ENCODE measurements around the gene GGT1. TPM values are rescaled to one million over a fixed set of nuclear protein-coding genes. Genes with fewer than 3 reads are reported as not detected.
"Not testable (repeated sequence)": the region's sequence is repeated elsewhere in the genome, so short reads cannot be mapped to it uniquely, and the experiment has no call there.

The GGT1 gene
- polyA plus RNA-seq, 1 donor (not counting 4 experiments of a cell fraction or from before 2014, with no cell fraction given): 5.8 TPM

DNA sequence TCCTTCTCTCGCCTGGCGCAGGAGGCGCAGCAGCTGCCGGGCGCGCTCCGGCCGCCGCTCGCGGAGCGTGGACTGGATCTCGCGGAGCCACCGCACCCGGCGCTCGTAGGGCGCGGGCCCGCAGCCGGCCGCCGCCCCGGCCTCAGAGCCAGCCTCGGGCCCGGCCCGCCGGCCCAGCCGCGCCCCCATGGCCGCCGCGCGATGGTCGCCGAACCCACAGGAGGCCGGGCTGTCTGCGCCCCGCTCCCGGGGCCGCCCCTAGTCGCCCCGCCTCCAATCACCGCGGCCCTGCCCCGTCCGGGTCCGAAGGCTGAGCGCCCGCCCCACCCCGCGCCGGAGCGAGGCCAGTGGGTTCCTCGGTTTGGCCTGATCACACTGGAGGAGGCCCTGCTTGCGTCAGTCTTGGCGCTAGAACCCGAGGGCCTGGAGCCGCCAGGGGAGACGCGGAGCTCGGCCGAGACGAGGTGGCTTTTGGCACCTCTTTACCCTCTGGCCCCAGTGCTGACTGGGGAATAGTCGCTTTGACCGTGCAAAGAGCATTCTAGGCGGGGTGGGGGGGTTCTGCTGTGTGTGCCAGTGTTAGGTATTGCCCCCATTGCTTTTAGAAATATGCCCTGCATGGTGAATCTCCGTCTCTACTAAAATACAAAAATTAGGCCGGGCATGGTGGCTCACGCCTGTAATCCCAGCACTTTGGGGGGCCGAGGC, 10.0 kb upstream of the GGT1 start, which contains the start of gene LRRC75B:
Gene LRRC75B (minus strand): TSS at position 223 of the 708 bp plus-strand sequence. CDS start 34 bp downstream, at position 189.
- TF ChIP-seq, protein P1, sequence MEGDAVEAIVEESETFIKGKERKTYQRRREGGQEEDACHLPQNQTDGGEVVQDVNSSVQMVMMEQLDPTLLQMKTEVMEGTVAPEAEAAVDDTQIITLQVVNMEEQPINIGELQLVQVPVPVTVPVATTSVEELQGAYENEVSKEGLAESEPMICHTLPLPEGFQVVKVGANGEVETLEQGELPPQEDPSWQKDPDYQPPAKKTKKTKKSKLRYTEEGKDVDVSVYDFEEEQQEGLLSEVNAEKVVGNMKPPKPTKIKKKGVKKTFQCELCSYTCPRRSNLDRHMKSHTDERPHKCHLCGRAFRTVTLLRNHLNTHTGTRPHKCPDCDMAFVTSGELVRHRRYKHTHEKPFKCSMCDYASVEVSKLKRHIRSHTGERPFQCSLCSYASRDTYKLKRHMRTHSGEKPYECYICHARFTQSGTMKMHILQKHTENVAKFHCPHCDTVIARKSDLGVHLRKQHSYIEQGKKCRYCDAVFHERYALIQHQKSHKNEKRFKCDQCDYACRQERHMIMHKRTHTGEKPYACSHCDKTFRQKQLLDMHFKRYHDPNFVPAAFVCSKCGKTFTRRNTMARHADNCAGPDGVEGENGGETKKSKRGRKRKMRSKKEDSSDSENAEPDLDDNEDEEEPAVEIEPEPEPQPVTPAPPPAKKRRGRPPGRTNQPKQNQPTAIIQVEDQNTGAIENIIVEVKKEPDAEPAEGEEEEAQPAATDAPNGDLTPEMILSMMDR (optimal IDR thresholded peaks at IDR 0.05 in 1 of 3, IDR thresholded peaks at IDR 0.05 in 1 of 3, conservative IDR thresholded peaks at IDR 0.05 in 1 of 3; ENCODE audit: extremely low read depth in 1 of 3, insufficient read depth in 2 of 3, low read length in 3 of 3): no peak
- no peak for TF ChIP-seq EZH2 (IDR thresholded peaks at IDR 0.05; ENCODE audit: low read length)
- dilution Hi-C loops (cut with MboI; ENCODE audit: extremely low pct_ligation_motif_present, low sequenced_read_pairs): no loop called here
- peaks cover 10% of the 10 kb centered on the region for H3K4me1 ChIP-seq (ENCODE audit: control insufficient read depth, extremely low read depth, insufficient read depth, low read length)
- no peak for DNase-seq (ENCODE audit: low read depth, low spot score)
- H3K27ac ChIP-seq (ENCODE audit: control insufficient read depth, insufficient read depth, low read length): peak within 1 kb of the TSS; percentile 58
- no peaks in the 10 kb centered on the region for H3K9me1 ChIP-seq (ENCODE audit: control insufficient read depth, extremely low read depth, insufficient read depth, low read length)
- H4K20me1 ChIP-seq (ENCODE audit: control insufficient read depth, extremely low read depth, insufficient read depth, low read length): no peaks in the 10 kb centered on the region
- H3K4me3 ChIP-seq (ENCODE audit: control insufficient read depth in 2 of 3, extremely low read depth in 1 of 3, insufficient read depth in 2 of 3, low read depth in 1 of 3, low read length in 3 of 3): peak within 1 kb of the TSS; percentile 63 to 78 (median 70)
- peak within 1 kb of the TSS; percentile 81 for H2AFZ ChIP-seq (ENCODE audit: control insufficient read depth, low read length)
- no peaks in the 10 kb centered on the region for H3K9me3 ChIP-seq (ENCODE audit: control insufficient read depth, low read depth, low read length)
- no peaks in the 10 kb centered on the region for H3K27me3 ChIP-seq (ENCODE audit: control insufficient read depth, extremely low read depth, insufficient read depth, low read length)
- H3K9ac ChIP-seq (ENCODE audit: control insufficient read depth, extremely low read depth, insufficient read depth, low read length): peak within 1 kb of the TSS; percentile 75
- H3K79me2 ChIP-seq (ENCODE audit: control insufficient read depth, insufficient read depth, low read length): no peaks in the 10 kb centered on the region
- H3K4me2 ChIP-seq (ENCODE audit: control insufficient read depth, extremely low read depth, insufficient read depth, low read depth, low read length): peak within 1 kb of the TSS; percentile 91
- FAIRE-seq: peak; percentile 75
- peaks cover 0 to 1% of the 10 kb centered on the region in 2 experiments for H3K36me3 ChIP-seq (ENCODE audit: control insufficient read depth in 2 of 2, extremely low read depth in 1 of 2, insufficient read depth in 2 of 2, low read length in 2 of 2)

DNA sequence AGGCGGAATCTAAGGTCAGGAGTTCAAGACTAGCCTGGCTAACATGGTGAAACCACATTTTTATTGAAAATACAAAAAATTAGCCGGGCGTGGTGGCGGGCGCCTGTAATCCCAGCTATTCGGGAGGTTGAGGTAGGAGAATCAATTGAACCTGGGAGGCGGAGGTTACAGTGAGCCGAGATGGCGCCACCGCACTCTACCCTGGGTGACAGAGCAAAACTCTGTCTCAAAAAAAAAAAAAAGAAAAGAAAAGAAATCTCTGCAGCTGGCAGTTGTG, 9.5 kb upstream of the GGT1 start:
- H2AFZ ChIP-seq (ENCODE audit: control insufficient read depth, low read length); H3K79me2 ChIP-seq (ENCODE audit: control insufficient read depth, insufficient read depth, low read length); dilution Hi-C loops (cut with MboI; ENCODE audit: extremely low pct_ligation_motif_present, low sequenced_read_pairs); H4K20me1 ChIP-seq (ENCODE audit: control insufficient read depth, extremely low read depth, insufficient read depth, low read length); H3K36me3 ChIP-seq (ENCODE audit: control insufficient read depth in 2 of 2, extremely low read depth in 1 of 2, insufficient read depth in 2 of 2, low read length in 2 of 2); H3K9me1 ChIP-seq (ENCODE audit: control insufficient read depth, extremely low read depth, insufficient read depth, low read length); H3K4me3 ChIP-seq (ENCODE audit: control insufficient read depth in 2 of 3, extremely low read depth in 1 of 3, insufficient read depth in 2 of 3, low read depth in 1 of 3, low read length in 3 of 3); H3K9me3 ChIP-seq (ENCODE audit: control insufficient read depth, low read depth, low read length); DNase-seq (ENCODE audit: low read depth, low spot score); FAIRE-seq; H3K27me3 ChIP-seq (ENCODE audit: control insufficient read depth, extremely low read depth, insufficient read depth, low read length): not testable (repeated sequence)
- Histone ChIP-seq H3K27ac (ENCODE audit: control insufficient read depth, insufficient read depth, low read length) (peak overlapping the region; percentile 58), H3K4me1 (ENCODE audit: control insufficient read depth, extremely low read depth, insufficient read depth, low read length) (peaks cover 10% of the 10 kb centered on the region), H3K4me2 (ENCODE audit: control insufficient read depth, extremely low read depth, insufficient read depth, low read depth, low read length) (peak overlapping the region; percentile 91), H3K9ac (ENCODE audit: control insufficient read depth, extremely low read depth, insufficient read depth, low read length) (peak overlapping the region; percentile 75)

All from keratinocyte (primary cell).